Liver (tissue), 9 donors: ENCODE measurements around the gene STX16. TPM values are rescaled to one million over a fixed set of nuclear protein-coding genes. Genes with fewer than 3 reads are reported as not detected.

ENCODE experiments used
- DNase-seq: peaks from one replicate; pipeline ENCODE4 v3.0.0-alpha.2; 2017; ENCODE audit warnings: low spot score
- H3K27ac ChIP-seq, 2 donors: one replicate each; pipeline ENCODE4 v1.7.0; 2013; ENCODE audit warnings: inconsistent platforms in 2 of 2, low read length in 2 of 2, control low read depth in 1 of 2, low read depth in 1 of 2, mild to moderate bottlenecking in 1 of 2
- H3K27me3 ChIP-seq, 4 donors: one replicate each; pipeline versions ENCODE4 v1.6.1 to v1.7.0; 2013; ENCODE audit warnings: low read length in 3 of 4, inconsistent platforms in 1 of 4, mild to moderate bottlenecking in 1 of 4, moderate library complexity in 1 of 4; ENCODE audit not compliant: control insufficient read depth in 4 of 4, insufficient read depth in 4 of 4
- H3K36me3 ChIP-seq, 4 donors: one replicate each; pipeline versions ENCODE4 v1.6.1 to v1.7.0; 2013; ENCODE audit warnings: low read length in 3 of 4, mild to moderate bottlenecking in 3 of 4, low read depth in 1 of 4, moderate library complexity in 1 of 4; ENCODE audit not compliant: control insufficient read depth in 4 of 4, insufficient read depth in 3 of 4
- H3K4me1 ChIP-seq, 4 donors: one replicate each; pipeline versions ENCODE4 v1.6.1 to v1.7.0; 2013; ENCODE audit warnings: low read length in 3 of 4, mild to moderate bottlenecking in 3 of 4, moderate library complexity in 1 of 4; ENCODE audit not compliant: control insufficient read depth in 4 of 4, insufficient read depth in 4 of 4
- H3K4me3 ChIP-seq, 3 donors: one replicate each; pipeline versions ENCODE4 v1.6.1 to v1.7.0; 2013; ENCODE audit warnings: low read length in 3 of 3, control low read depth in 1 of 3, low read depth in 1 of 3, mild to moderate bottlenecking in 1 of 3
- H3K9ac ChIP-seq, 2 donors: one replicate each; pipeline ENCODE4 v1.7.0; 2013; ENCODE audit warnings: low read length in 2 of 2, mild to moderate bottlenecking in 2 of 2, moderate library complexity in 2 of 2, control low read depth in 1 of 2, low read depth in 1 of 2
- H3K9me3 ChIP-seq, 4 donors: one replicate each; pipeline versions ENCODE4 v1.6.1 to v1.7.0; 2013; ENCODE audit warnings: low read length in 3 of 4; ENCODE audit not compliant: control insufficient read depth in 4 of 4
- EGR1 ChIP-seq, 2 donors: IDR thresholded peaks; 2 replicates each; pipeline ENCODE4 v1.6.1; 2016 to 2018; ENCODE audit warnings: antibody characterized with exemption in 2 of 2, low read depth in 2 of 2
- FOXA1 ChIP-seq: IDR thresholded peaks from 2 replicates; pipeline ENCODE4 v1.6.1; 2016; ENCODE audit warnings: antibody characterized with exemption
- FOXA2 ChIP-seq: IDR thresholded peaks from 2 replicates; pipeline ENCODE4 v1.6.1; 2016; ENCODE audit warnings: antibody characterized with exemption
- GABPA ChIP-seq, 2 donors: IDR thresholded peaks in 1 of 2; conservative IDR thresholded peaks in 1 of 2; 2 replicates each; pipeline ENCODE4 v1.6.1; 2016; ENCODE audit warnings: antibody characterized with exemption in 2 of 2, mild to moderate bottlenecking in 1 of 2, moderate library complexity in 1 of 2
- HNF4A ChIP-seq, 2 donors: conservative IDR thresholded peaks; 2 replicates each; pipeline ENCODE4 v1.6.1; 2016; ENCODE audit warnings: antibody characterized with exemption in 2 of 2, mild to moderate bottlenecking in 2 of 2
- HNF4G ChIP-seq: IDR thresholded peaks from 2 replicates; pipeline ENCODE4 v1.6.1; 2016; ENCODE audit warnings: antibody characterized with exemption
- JUND ChIP-seq, 2 donors: IDR thresholded peaks; 2 replicates each; pipeline ENCODE4 v1.6.1; 2016; ENCODE audit warnings: antibody characterized with exemption in 2 of 2
- NR2F2 ChIP-seq: IDR thresholded peaks from 2 replicates; pipeline ENCODE4 v1.6.1; 2016; ENCODE audit warnings: antibody characterized with exemption
- RXRA ChIP-seq, 2 donors: IDR thresholded peaks; 2 replicates each; pipeline ENCODE4 v1.6.1; 2017 to 2018; ENCODE audit warnings: antibody characterized with exemption in 2 of 2, mild to moderate bottlenecking in 1 of 2
- TAF1 ChIP-seq: conservative IDR thresholded peaks from 2 replicates; pipeline ENCODE4 v1.6.1; 2016; ENCODE audit warnings: antibody characterized with exemption, mild to moderate bottlenecking
- YY1 ChIP-seq: IDR thresholded peaks from 2 replicates; pipeline ENCODE4 v1.6.1; 2016; ENCODE audit warnings: antibody characterized with exemption, mild to moderate bottlenecking
- WGBS: extraction: QIAGEN DNeasy Blood & Tissue Kit; methylation state at CpG from one replicate; pipeline ENCODE4 v1.1.7; 2013; 5-methylcytosine and 5-hydroxymethylcytosine counted together
- polyA plus RNA-seq, 2 donors: library from polyadenylated mRNA; stranded (reverse) in 1 of 2; unstranded in 1 of 2; fragments of 200-250 nt in 1 of 2; fragments of >200 nt in 1 of 2; fragmentation: Nextera tagmentation in 1 of 2; extraction: Ambion mirVana in 1 of 2; gene quantifications; one replicate each; pipeline versions ENCODE4 v1.2.1 to v1.2.3, GENCODE V29; 2013 to 2015
- total RNA-seq, 2 donors: library from RNA; depleted of rRNA; stranded (reverse); fragments of >200 nt; gene quantifications; one replicate each; pipeline ENCODE4 v1.2.3, GENCODE V29; 2014
- TF ChIP-seq, protein P1 (sequence below): IDR thresholded peaks from 2 replicates; pipeline ENCODE4 v1.6.1; 2016; ENCODE audit warnings: antibody characterized with exemption
- TF ChIP-seq, protein P2 (sequence below): IDR thresholded peaks from 2 replicates; pipeline ENCODE4 v1.6.1; 2016; ENCODE audit warnings: antibody characterized with exemption
- TF ChIP-seq, protein P3 (sequence below): fragments of 150-350 bp; IDR thresholded peaks from 2 replicates; pipeline ENCODE4 v1.5.1; 2017; ENCODE audit warnings: improper control_type of control experiment, low read depth, low read length; ENCODE audit not compliant: missing input control
- TF ChIP-seq, protein P4 (sequence below): IDR thresholded peaks from 2 replicates; pipeline ENCODE4 v1.6.1; 2016; ENCODE audit warnings: antibody characterized with exemption
- TF ChIP-seq, protein P5 (sequence below): IDR thresholded peaks from 2 replicates; pipeline ENCODE4 v1.6.1; 2016; ENCODE audit warnings: antibody characterized with exemption, mild to moderate bottlenecking
- donor health status: healthy.
- donor health status: healthy.
- donor health status: healthy.
- donor health status: healthy.
- donor health status: healthy.

Gene STX16
- total and polyA plus RNA-seq, 4 donors, result 8.5 to 32.5 (median 16.6) TPM

DNA sequence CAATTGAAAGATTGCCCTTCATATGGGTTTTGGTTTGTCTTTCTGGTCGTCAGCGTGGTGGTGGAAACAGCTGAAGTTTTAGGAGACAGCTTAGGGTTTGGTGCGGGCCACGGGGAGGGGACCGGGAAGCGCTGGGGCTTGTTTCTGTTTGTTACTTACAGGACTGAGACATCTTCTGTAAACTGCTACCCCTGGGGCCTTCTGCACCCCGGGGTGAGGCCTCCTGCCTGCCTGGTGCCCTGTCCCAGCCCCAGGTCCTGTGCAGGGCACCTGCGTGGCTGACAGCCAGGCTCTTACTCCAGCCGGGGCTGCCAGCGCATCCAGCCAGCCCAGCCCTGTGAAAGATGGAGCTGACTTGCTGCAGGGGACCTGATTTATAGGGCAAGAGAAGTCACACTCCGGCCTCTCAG, 64.3 kb downstream of the STX16 start:
- no peak for DNase-seq
- 91% methylated on average over 11 of the region's 11 CpGs for whole genome bisulfite sequencing
- no peaks in the 10 kb centered on the region for H3K27me3 ChIP-seq
- H3K4me3 ChIP-seq, result no peak overlapping the region
- no peak overlapping the region for H3K9ac ChIP-seq
- TF ChIP-seq, protein P1, sequence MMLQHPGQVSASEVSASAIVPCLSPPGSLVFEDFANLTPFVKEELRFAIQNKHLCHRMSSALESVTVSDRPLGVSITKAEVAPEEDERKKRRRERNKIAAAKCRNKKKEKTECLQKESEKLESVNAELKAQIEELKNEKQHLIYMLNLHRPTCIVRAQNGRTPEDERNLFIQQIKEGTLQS, result no peak
- TF ChIP-seq GABPA (IDR thresholded peaks at IDR 0.05 in 1 of 2, conservative IDR thresholded peaks at IDR 0.05 in 1 of 2) (no peak), FOXA1 (no peak), HNF4A (conservative IDR thresholded peaks at IDR 0.05) (no peak), FOXA2 (no peak), HNF4G (no peak), RXRA (IDR thresholded peaks at IDR 0.05) (no peak), EGR1 (IDR thresholded peaks at IDR 0.05; ENCODE audit: low read depth in 2 of 2) (no peak), TAF1 (no peak), JUND (IDR thresholded peaks at IDR 0.05) (no peak), NR2F2 (no peak), YY1 (no peak)
- TF ChIP-seq, protein P2, sequence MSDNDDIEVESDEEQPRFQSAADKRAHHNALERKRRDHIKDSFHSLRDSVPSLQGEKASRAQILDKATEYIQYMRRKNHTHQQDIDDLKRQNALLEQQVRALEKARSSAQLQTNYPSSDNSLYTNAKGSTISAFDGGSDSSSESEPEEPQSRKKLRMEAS, result no peak
- TF ChIP-seq, protein P3, sequence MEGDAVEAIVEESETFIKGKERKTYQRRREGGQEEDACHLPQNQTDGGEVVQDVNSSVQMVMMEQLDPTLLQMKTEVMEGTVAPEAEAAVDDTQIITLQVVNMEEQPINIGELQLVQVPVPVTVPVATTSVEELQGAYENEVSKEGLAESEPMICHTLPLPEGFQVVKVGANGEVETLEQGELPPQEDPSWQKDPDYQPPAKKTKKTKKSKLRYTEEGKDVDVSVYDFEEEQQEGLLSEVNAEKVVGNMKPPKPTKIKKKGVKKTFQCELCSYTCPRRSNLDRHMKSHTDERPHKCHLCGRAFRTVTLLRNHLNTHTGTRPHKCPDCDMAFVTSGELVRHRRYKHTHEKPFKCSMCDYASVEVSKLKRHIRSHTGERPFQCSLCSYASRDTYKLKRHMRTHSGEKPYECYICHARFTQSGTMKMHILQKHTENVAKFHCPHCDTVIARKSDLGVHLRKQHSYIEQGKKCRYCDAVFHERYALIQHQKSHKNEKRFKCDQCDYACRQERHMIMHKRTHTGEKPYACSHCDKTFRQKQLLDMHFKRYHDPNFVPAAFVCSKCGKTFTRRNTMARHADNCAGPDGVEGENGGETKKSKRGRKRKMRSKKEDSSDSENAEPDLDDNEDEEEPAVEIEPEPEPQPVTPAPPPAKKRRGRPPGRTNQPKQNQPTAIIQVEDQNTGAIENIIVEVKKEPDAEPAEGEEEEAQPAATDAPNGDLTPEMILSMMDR, result no peak
- TF ChIP-seq, protein P4, sequence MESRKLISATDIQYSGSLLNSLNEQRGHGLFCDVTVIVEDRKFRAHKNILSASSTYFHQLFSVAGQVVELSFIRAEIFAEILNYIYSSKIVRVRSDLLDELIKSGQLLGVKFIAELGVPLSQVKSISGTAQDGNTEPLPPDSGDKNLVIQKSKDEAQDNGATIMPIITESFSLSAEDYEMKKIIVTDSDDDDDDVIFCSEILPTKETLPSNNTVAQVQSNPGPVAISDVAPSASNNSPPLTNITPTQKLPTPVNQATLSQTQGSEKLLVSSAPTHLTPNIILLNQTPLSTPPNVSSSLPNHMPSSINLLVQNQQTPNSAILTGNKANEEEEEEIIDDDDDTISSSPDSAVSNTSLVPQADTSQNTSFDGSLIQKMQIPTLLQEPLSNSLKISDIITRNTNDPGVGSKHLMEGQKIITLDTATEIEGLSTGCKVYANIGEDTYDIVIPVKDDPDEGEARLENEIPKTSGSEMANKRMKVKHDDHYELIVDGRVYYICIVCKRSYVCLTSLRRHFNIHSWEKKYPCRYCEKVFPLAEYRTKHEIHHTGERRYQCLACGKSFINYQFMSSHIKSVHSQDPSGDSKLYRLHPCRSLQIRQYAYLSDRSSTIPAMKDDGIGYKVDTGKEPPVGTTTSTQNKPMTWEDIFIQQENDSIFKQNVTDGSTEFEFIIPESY, result no peak
- TF ChIP-seq, protein P5, sequence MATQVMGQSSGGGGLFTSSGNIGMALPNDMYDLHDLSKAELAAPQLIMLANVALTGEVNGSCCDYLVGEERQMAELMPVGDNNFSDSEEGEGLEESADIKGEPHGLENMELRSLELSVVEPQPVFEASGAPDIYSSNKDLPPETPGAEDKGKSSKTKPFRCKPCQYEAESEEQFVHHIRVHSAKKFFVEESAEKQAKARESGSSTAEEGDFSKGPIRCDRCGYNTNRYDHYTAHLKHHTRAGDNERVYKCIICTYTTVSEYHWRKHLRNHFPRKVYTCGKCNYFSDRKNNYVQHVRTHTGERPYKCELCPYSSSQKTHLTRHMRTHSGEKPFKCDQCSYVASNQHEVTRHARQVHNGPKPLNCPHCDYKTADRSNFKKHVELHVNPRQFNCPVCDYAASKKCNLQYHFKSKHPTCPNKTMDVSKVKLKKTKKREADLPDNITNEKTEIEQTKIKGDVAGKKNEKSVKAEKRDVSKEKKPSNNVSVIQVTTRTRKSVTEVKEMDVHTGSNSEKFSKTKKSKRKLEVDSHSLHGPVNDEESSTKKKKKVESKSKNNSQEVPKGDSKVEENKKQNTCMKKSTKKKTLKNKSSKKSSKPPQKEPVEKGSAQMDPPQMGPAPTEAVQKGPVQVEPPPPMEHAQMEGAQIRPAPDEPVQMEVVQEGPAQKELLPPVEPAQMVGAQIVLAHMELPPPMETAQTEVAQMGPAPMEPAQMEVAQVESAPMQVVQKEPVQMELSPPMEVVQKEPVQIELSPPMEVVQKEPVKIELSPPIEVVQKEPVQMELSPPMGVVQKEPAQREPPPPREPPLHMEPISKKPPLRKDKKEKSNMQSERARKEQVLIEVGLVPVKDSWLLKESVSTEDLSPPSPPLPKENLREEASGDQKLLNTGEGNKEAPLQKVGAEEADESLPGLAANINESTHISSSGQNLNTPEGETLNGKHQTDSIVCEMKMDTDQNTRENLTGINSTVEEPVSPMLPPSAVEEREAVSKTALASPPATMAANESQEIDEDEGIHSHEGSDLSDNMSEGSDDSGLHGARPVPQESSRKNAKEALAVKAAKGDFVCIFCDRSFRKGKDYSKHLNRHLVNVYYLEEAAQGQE, result no peak
- no peaks in the 10 kb centered on the region for H3K4me1 ChIP-seq
- H3K36me3 ChIP-seq, result peaks cover 0 to 2% (median 0%) of the 10 kb centered on the region in 4 donors
- H3K27ac ChIP-seq, result no peak overlapping the region
- no peaks in the 10 kb centered on the region for H3K9me3 ChIP-seq
